GM12878 (cell line): ENCODE measurements around the gene DLEC1. TPM values are rescaled to one million over a fixed set of nuclear protein-coding genes. Genes with fewer than 3 reads are reported as not detected.

ENCODE experiments used
- ATF7 ChIP-seq: fragments of 450-650 bp; IDR thresholded peaks from 2 replicates; pipeline ENCODE4 v1.6.1; 2016; ENCODE audit warnings: low read depth, mild to moderate bottlenecking
- CBX3 ChIP-seq: fragments of 200-600 bp; sonication (generic); IDR thresholded peaks from 2 replicates; pipeline ENCODE4 v1.6.1; 2016; ENCODE audit warnings: low read depth, borderline replicate concordance
- FOS ChIP-seq: IDR thresholded peaks from 3 replicates; pipeline ENCODE4 v1.6.1; 2011; ENCODE audit warnings: borderline replicate concordance; ENCODE audit not compliant: insufficient read length; ENCODE audit errors: extremely low read depth
- NKRF ChIP-seq: fragments of 450-650 bp; conservative IDR thresholded peaks from 2 replicates; pipeline ENCODE4 v1.6.1; 2017; ENCODE audit warnings: mild to moderate bottlenecking, moderate library complexity
- RAD51 ChIP-seq: fragments of 450-650 bp; IDR thresholded peaks from 2 replicates; pipeline ENCODE4 v1.6.1; 2016; ENCODE audit warnings: moderate library complexity, mild to moderate bottlenecking, inconsistent platforms
- RUNX3 ChIP-seq: IDR thresholded peaks from 2 replicates; pipeline ENCODE4 v1.6.1; 2012; ENCODE audit warnings: low read length, inconsistent platforms
- ZBTB11 ChIP-seq: fragments of 450-650 bp; formaldehyde crosslinking; IDR thresholded peaks from 2 replicates; pipeline ENCODE4 v1.5.0; 2022; ENCODE audit warnings: mild to moderate bottlenecking, missing genetic modification characterization
- ZNF274 ChIP-seq: IDR thresholded peaks from one replicate; pipeline ENCODE4 v1.8.0; 2011; ENCODE audit not compliant: insufficient read length, insufficient read depth
- polyA plus RNA-seq, 11 experiments: library from polyadenylated mRNA; depleted of rRNA in 4 of 11; unstranded in 6 of 11; stranded (reverse) in 5 of 11; fragments of >200 nt; fragmentation: Nextera tagmentation in 4 of 11; fragmentation: Illumina TruSeq in 1 of 11; extraction: Ambion mirVana in 4 of 11; extraction: Trizol in 1 of 11; gene quantifications; 1 replicate in 1 of 11; 2 replicates in 10 of 11; pipeline versions ENCODE4 v1.2.1 to v1.2.3, GENCODE V29; 2011 to 2016; ENCODE audit warnings: inconsistent platforms in 2 of 11, missing spikeins in 2 of 11, low read depth in 1 of 11
- total RNA-seq, 4 experiments: library from RNA; depleted of rRNA in 3 of 4; stranded (reverse); fragments of >200 nt in 3 of 4; fragmentation: Illumina TruSeq in 1 of 4; extraction: Trizol in 1 of 4; gene quantifications; 2 replicates each; pipeline versions ENCODE4 v1.2.1 to v1.2.3, GENCODE V29; 2013 to 2021

DLEC1 gene
- total and polyA plus RNA-seq, 10 of the 15 experiments (the other 5 are each of a cell fraction or from before 2014, with no cell fraction given) = 0.03 to 0.29 (median 0.07) TPM; not detected in 3

- TF ChIP-seq ZBTB11 (CRISPR knock-in tag) (no peak), FOS (no peak), NKRF (no peak), RUNX3 (no peak), RAD51 (no peak), ZNF274 (no peak), ATF7 (no peak), CBX3 (no peak)
Measured at GRCh38 chr3:38125305-38126120, 86.5 kb downstream of the DLEC1 start (continued).
